ENCODE results near the gene CTBP2.
A peak's percentile ranks its signal among the peaks of the same experiment; 100 is the strongest.

Gene CTBP2

DNA sequence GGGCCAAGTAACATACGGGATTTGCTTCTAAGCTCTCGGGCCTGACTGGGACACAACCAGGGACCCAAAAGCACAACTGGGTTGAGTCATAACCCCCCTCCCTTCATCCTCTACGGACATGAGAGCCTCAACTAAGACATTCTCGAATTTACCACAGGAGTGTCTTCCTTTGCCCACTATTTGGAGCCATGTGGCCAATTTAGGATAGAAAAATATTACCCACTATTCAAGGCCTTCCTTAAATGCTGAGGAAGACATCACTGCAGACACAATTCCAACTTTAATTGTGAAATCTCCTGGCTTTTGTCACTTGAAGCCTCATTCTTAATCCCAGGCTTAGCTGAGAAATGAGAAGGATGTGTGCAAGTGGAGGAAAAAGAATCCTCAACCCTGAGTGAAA lies 11.8 kb downstream of the CTBP2 start:
- no peak overlapping the region for H3K4me3 ChIP-seq (ENCODE audit: low read depth, low read length)
- TF ChIP-seq, protein P1, sequence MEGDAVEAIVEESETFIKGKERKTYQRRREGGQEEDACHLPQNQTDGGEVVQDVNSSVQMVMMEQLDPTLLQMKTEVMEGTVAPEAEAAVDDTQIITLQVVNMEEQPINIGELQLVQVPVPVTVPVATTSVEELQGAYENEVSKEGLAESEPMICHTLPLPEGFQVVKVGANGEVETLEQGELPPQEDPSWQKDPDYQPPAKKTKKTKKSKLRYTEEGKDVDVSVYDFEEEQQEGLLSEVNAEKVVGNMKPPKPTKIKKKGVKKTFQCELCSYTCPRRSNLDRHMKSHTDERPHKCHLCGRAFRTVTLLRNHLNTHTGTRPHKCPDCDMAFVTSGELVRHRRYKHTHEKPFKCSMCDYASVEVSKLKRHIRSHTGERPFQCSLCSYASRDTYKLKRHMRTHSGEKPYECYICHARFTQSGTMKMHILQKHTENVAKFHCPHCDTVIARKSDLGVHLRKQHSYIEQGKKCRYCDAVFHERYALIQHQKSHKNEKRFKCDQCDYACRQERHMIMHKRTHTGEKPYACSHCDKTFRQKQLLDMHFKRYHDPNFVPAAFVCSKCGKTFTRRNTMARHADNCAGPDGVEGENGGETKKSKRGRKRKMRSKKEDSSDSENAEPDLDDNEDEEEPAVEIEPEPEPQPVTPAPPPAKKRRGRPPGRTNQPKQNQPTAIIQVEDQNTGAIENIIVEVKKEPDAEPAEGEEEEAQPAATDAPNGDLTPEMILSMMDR (IDR thresholded peaks at IDR 0.05; ENCODE audit: insufficient read depth, low read length, missing control alignments) = no peak
- DNase-seq (ENCODE audit: low read depth, low spot score) = no peak
- CTCF ChIA-PET = interaction anchor here (0.9 to 2.2 kb wide), 6 partner anchors 13 to 482 kb away, joined by 3 to 9 read pairs (median 3); no protein-coding TSS in a partner anchor
- POLR2A ChIA-PET = no interaction called here

DNA sequence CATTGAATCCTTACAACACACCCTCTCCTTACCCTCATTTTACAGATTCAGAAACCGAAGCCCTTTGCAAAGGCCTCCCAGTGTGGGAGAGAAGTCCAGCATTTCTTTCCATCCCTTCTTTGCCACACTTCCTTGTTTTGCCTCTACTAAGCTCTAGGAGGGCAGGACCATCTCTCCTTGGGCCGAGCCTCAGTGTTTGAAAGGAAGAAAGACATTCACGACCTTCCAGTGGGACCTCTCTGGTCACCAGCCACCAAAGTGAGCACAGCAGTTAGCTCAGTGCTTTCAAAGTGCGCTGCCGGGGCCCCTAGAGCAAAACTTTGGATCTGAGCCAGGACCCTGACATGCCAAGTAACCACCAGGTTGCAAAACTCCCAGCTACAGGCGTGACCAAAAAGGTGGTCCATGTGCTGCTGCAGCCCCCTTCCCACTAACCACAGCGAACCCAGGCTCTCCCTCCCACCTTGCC lies 12.4 kb downstream of the CTBP2 start:
- TF ChIP-seq, protein P1 (IDR thresholded peaks at IDR 0.05; ENCODE audit: insufficient read depth, low read length, missing control alignments) = no peak
- CTCF ChIA-PET = interaction anchor here (0.9 to 2.2 kb wide), 6 partner anchors 14 to 482 kb away, joined by 3 to 9 read pairs (median 3); no protein-coding TSS in a partner anchor

DNA sequence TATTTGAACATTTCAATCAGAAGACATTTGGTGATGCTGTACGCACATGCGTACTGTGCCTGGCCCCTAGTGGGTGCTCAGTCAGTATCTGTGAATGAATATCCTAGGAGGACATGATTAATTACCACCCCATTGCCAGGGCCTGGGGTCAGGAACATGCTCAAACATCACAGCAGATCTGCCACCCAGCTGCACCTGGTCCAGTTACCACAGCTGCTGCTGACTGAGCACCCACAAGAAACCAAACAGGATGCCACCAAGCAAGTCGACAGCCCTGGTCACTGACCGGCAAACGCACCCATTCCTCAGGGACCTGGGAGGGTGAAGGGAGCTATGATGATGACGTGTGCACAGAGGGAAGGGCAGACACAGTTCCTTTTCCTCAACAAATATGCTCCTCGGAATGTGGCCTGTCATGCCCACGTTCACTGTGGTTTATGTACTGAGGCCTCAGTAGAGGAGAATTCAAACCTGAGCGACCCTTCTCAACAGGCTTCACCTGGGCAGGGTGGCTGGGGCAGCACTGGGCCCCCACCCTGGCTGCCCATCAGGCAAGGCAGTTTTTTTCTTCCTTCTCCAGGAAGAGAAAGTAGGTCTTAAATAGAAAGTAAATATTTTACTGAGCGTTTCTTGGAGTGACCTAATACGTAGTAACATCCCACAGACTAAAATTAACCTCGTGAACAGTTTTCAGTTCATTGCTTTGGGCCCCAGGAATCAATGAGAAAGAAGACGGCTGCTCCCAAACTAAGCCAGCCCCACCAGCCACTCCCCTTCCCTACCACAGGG lies 13.4 kb downstream of the CTBP2 start:
- TF ChIP-seq, protein P1 (IDR thresholded peaks at IDR 0.05; ENCODE audit: insufficient read depth, low read length, missing control alignments) = no peak
- H3K4me3 ChIP-seq (ENCODE audit: low read depth, low read length) = no peak overlapping the region
- CTCF ChIA-PET = interaction anchor here (2.2 kb wide), 1 partner anchor 483 kb away, joined by 4 read pairs; no protein-coding TSS in a partner anchor
- POLR2A ChIA-PET = no interaction called here
- DNase-seq (ENCODE audit: low read depth, low spot score) = no peak

More for the DNA sequence above, 12.4 kb downstream of the CTBP2 start:
- POLR2A ChIA-PET = no interaction called here
- DNase-seq (ENCODE audit: low read depth, low spot score) = no peak
- no peak overlapping the region; the same call in 1 of the 2 replicates for H3K4me3 ChIP-seq (ENCODE audit: low read depth, low read length)

DNA sequence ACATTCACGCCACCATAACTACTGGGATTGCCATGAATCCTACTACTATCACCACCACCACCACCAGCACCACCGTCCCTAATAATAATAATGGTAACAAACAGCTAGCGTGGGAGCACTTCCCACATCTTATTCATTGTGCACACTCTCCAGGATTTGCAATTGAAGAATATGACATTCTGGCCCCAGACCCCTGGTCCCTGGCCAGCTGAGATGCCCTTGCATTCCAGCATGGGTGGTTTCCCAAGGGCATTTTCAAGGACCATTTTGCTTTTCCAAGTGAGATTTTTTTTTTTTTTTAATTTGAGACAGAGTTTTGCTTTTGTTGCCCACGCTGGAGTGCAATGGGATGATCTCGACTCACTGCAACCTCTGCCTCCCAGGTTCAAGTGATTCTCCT lies 14.7 kb downstream of the CTBP2 start:
- TF ChIP-seq, protein P1 (IDR thresholded peaks at IDR 0.05; ENCODE audit: insufficient read depth, low read length, missing control alignments) = no peak
- H3K4me3 ChIP-seq (ENCODE audit: low read depth, low read length) = no peak overlapping the region
- no peak for DNase-seq (ENCODE audit: low read depth, low spot score)
- CTCF ChIA-PET = interaction anchor here (1.2 to 1.7 kb wide), 2 partner anchors 17 to 83 kb away, joined by 4 to 5 read pairs; no protein-coding TSS in a partner anchor
- POLR2A ChIA-PET = interaction anchor here (0.7 kb wide), 1 partner anchor 52 kb away, joined by 5 read pairs; no protein-coding TSS in a partner anchor

DNA sequence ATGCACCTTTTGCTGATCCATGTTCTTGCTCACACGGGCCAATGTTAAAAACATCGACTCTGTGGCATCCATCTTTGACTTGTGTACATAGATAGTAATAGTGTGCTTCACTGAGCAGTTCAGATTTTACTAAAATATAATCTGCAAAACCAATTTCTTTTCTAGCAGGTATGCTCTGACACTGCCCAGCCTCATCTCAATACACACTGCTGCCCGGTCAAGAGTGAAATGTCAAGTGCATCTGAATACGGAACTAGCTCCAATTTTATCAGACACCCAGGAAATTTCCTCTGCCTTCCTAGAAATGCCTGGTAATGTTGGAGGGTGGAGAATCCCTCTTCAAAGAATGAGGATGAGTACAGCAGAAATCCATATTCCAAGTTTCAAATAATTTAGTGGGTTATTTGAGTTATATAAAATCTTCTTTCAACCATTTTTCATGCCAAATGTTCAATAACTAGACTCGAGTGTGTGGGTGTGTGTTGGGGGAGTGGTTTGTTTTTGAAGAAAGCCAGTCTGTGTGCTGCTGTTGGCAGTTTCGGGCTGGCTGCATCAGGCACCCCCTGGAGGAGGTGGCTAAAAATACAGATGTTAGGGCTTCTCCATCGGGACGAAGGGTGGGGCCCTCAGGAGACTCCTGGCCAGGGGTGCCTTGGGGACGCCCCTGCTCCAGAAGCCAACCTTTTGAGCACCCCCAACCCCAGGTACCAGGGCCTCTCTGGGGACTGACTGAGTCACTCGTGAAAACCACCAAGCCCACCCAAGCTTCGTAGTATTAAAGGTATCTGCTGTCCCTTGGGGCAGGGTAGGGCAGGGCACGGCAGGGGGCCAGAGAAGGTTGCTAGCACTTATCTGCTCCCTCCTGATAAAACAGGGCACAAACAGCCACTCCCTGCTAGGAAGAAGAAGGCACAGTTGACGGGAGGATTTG lies 15.4 kb downstream of the CTBP2 start:
- no peak for DNase-seq (ENCODE audit: low read depth, low spot score)
- TF ChIP-seq, protein P1 (IDR thresholded peaks at IDR 0.05; ENCODE audit: insufficient read depth, low read length, missing control alignments) = peak; percentile 35
- H3K4me3 ChIP-seq (ENCODE audit: low read depth, low read length) = no peak overlapping the region
- ChIA-PET POLR2A (no interaction called here), CTCF (interaction anchor here (1.0 to 1.7 kb wide), 4 partner anchors 16 to 198 kb away, joined by 3 to 5 read pairs (median 4); no protein-coding TSS in a partner anchor)
